ENCODE measurements around the gene SSX4B. TPM values are rescaled to one million over a fixed set of nuclear protein-coding genes. Genes with fewer than 3 reads are reported as not detected.
"Not testable (repeated sequence)": the region's sequence is repeated elsewhere in the genome, so short reads cannot be mapped to it uniquely, and the experiment has no call there.

Gene SSX4B
- total RNA-seq: not detected

- DNase-seq (ENCODE audit: low spot score): not testable (repeated sequence)
Measured at GRCh38 chrX:48411860-48412259, at the start of gene SSX4B. Gene SSX4B (minus strand): TSS chrX:48411960. CDS start chrX:48411372, 588 bp downstream.

DNA sequence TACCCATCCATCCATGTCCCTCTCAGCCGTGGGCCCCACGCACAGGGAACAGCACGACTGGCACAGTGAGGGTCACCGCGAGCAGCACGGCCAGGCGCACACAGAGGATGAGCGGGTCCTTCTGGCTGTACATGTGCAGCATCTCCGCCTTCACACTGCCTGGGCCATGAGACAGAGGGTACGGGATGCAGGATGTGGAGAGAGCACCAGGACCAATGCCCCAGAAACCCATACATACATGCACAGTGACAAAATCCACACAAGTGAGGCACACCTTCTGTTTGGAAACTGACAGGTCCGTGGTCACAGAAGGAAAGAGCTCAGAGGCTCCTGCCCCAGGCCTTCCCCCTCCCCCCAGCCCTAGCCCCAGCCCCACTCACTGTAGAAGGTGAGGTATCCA, 48.8 kb upstream of the SSX4B start:
- DNase-seq (ENCODE audit: low spot score): no peak

GRCh38 chrX:48460031-48460430, 48.3 kb upstream of the SSX4B start:
- DNase-seq (ENCODE audit: low spot score): no peak

DNA sequence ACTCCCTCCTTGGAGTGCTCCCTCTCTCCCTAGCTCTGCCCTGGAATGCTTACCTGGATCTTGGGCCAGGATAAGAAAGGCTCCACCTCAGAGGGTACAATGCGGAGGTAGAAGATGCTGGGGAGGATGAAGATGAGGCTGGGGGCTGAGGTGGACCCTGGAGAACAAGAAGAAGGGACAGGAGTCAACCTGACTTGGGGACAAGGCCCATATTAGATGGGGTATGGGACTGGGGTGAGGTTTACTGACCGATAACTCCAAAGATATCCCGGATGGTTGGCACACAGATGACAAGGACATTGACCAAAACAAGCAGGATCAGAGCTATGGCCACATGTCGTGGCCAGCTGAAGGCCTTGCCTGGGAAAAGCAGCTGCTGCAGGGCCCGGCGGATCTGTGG, 47.7 kb upstream of the SSX4B start:
- DNase-seq (ENCODE audit: low spot score): no peak

- DNase-seq (ENCODE audit: low spot score): no peak
Measured at GRCh38 chrX:48458711-48459110, 47.0 kb upstream of the SSX4B start.

GRCh38 chrX:48456628-48457331, 45.0 kb upstream of the SSX4B start:
- no peak for DNase-seq (ENCODE audit: low spot score)

DNA sequence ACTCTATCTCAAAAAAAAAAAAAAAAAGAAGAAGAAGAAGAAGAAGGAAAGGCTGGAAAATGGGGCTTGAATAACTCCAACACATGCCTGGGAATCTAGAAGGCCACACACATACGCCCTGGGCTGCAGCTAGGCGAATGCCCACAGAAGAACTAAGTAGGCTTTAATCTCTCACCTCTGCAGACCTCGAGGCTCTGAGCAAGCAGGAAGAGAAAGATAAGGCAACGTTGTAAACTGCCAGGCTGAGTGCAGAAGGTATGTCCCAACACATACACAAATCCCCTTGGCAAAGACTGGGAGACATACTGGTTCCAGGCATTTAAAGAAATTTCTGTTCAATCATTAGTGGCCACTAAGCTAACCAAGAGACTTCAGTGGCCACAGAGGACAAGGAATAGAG, 39.9 kb upstream of the SSX4B start:
- DNase-seq (ENCODE audit: low spot score): no peak

- DNase-seq (ENCODE audit: low spot score): no peak
Measured at GRCh38 chrX:48450076-48450475, 38.3 kb upstream of the SSX4B start.

GRCh38 chrX:48447201-48447600, 35.4 kb upstream of the SSX4B start:
- DNase-seq (ENCODE audit: low spot score): not testable (repeated sequence)

GRCh38 chrX:48433713-48434112, 22.0 kb upstream of the SSX4B start:
- DNase-seq (ENCODE audit: low spot score): not testable (repeated sequence)

DNA sequence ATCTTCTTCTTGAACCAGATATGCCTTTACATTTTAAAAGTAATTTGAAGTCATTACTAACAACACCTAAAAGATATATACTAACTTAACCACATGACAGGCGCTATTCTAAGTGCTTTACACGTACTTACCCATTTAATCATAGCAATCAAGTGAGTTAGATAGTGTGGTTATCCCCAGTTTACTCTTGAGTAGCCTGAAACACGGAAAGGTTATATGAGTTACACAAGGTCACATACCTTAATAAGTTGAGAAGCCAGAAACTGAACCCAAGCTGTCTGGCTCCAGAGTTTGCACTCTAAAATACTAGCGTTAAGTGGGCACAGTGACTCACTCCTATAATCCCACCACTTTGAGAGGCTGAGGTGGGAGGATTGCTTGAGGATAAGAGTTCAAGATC, 18.4 kb upstream of the SSX4B start:
- DNase-seq (ENCODE audit: low spot score): not testable (repeated sequence)

DNA sequence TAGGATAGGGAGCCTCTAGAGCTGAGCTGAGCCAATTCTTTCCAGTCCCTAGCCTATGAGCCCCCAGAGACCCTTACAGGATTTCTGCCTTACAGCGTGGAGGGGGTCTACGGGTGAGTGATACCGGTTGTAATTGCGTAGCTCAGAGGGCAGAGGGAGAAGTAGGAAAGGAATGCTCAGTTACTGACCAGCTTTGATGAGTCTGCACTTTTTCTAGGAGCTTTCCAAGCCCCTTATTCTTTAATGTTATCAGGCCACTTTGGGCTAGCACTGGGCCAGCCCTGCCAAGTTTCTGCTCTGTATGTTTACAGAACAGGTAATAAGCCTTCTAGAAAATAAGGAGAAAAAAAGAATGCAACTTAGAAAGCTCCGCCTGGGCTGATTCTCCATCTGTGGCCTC, 17.8 kb upstream of the SSX4B start:
- DNase-seq (ENCODE audit: low spot score): not testable (repeated sequence)

DNA sequence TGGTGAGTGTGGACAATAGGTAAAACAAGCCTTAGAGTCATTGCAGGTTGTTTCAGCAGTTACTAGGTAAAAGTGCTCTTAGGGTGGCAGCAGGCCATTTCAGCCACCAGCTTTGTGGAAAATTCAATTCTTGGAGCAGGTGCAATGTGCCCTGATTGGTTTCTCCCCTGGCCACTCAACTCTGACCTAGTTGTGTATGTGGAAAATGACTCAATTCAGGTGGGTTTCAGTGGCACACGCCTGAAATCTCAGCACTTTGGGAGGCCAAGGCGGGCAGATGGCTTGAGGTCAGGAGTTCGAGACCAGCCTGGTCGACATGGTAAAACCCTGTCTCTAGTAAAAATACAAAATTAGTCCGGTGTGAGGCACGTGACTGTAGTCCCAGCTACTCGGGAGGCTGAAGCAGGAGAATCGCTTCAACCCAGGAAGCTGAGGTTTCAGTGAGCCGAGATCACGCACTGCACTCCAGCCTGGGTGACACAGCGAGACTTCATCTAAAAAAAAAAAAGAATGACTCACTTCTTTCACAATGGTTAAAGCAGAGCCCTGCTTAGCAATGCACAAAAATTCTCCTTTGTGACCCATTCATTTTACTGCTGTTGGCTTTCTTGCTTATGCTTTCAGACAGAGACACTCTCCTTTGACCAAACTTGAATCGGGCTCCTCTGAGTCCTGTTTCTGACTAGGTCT, 15.4 kb upstream of the SSX4B start:
- not testable (repeated sequence) for DNase-seq (ENCODE audit: low spot score)

DNA sequence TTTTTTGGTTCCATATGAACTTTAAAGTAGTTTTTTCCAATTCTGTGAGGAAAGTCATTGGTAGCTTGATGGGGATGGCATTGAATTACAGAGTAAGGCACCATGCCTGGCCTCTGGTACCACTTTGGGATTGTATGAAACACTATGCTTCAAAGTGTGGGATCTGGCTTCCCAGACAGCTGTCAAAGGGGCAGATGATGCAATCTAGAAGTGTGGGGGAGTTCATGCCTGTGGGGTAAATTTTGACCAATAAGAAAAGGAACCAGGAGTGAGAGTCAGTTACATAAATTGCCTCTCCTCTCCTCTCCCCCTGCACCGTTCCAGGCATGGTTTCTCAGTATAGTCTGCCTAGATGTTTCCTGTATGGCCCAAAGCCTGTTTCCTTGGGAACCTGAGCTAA, 13.9 kb downstream of the SSX4B start:
- not testable (repeated sequence) for DNase-seq (ENCODE audit: low spot score)

- DNase-seq (ENCODE audit: low spot score): not testable (repeated sequence)
Measured at GRCh38 chrX:48396931-48397330, 14.8 kb downstream of the SSX4B start.

- not testable (repeated sequence) for DNase-seq (ENCODE audit: low spot score)
Measured at GRCh38 chrX:48383239-48383638, 28.5 kb downstream of the SSX4B start, which contains the start of gene SSX4. Gene SSX4 (plus strand): TSS chrX:48383539. CDS start chrX:48384054, 515 bp downstream.

DNA sequence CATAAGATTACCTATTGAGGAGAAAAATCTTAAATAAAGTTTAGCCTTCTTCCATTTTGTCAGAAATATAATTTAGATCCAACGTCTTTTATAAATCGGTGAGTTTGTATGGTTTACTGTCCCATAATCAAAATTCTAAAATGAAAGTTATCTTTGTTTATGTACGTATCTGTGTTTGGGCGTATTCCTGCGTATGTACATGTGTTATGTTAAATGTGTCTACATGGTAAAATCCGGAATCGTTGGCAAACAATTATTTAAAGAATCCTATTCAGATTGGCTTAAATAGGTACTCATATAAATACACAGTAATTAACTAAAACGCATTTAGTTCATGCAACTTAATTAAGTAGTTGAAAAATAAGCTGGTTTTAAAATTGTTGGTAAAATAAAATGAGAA, 41.4 kb downstream of the SSX4B start:
- not testable (repeated sequence) for DNase-seq (ENCODE audit: low spot score)

DNA sequence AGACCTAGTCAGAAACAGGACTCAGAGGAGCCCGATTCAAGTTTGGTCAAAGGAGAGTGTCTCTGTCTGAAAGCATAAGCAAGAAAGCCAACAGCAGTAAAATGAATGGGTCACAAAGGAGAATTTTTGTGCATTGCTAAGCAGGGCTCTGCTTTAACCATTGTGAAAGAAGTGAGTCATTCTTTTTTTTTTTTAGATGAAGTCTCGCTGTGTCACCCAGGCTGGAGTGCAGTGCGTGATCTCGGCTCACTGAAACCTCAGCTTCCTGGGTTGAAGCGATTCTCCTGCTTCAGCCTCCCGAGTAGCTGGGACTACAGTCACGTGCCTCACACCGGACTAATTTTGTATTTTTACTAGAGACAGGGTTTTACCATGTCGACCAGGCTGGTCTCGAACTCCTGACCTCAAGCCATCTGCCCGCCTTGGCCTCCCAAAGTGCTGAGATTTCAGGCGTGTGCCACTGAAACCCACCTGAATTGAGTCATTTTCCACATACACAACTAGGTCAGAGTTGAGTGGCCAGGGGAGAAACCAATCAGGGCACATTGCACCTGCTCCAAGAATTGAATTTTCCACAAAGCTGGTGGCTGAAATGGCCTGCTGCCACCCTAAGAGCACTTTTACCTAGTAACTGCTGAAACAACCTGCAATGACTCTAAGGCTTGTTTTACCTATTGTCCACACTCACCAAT, 43.9 kb downstream of the SSX4B start:
- DNase-seq (ENCODE audit: low spot score): not testable (repeated sequence)

DNA sequence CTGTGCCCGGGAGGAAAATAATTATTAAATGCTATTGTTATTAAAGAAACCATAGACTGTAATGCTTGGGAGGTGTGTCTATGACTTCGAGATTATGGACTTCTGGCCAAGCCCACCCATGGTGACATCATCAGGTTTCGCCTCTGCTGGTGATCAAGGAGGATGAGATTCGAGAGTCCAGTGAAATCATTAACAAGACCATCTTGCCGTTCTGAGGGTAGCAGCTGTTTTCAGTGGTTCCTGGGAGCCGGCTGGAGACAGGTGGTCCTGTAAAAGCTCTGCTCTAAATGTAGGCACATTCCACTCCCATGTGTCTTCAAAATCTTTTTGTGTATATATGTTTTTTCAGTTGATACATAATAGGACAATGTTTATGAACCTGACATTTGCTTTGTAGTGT, 52.5 kb downstream of the SSX4B start:
- DNase-seq (ENCODE audit: low spot score): not testable (repeated sequence)

- DNase-seq (ENCODE audit: low spot score): no peak
Measured at GRCh38 chrX:48357681-48358080, 54.1 kb downstream of the SSX4B start.

DNA sequence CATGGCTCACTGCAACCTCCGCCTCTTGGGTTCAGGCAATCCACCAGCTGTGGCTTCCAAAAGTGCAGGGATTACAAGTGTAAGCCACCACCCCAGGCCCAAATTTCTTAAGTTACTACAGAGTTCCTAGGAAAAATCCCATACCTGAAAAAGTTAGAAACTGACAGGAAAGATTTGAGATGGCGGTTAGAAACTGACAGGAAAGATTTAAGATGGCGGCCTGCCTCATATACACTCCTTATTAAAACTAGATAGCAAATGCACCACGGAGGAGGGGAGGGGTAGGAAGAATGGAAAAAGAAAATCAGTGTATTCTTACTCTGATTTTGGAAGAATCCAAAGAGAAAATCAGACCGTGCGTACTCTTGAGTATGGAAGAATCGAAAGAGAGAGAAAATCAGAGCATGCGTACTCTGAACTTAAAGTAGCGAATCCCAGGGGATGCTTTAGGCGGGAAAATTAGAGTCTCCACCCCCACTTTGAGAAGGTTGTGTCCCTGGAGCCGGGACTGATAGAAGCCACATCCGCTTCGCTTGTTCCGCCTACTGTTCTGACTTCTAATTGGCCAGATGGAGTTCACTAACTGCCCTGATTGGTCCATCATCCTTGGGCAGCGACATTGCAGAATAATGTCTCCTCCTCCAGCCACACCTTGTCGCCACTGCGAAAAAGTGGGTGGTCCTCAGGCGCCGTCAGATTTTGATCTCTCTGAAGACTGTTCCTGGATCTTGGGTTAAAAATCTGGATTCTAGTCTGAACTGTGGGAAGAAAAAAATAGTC, 55.3 kb downstream of the SSX4B start, which contains the start of gene SSX3:
TSS of gene SSX3 (minus strand) at position 389 of the 780 bp plus-strand sequence. CDS start 1,454 bp downstream, outside the sequence.
- DNase-seq (ENCODE audit: low spot score): not testable (repeated sequence)
